GM19099 (cell line): ENCODE measurements around the gene SLAMF9.

ENCODE experiments used
- POLR2A ChIP-seq: IDR thresholded peaks from 3 replicates; pipeline ENCODE4 v1.6.1; 2011; ENCODE audit warnings: low read depth; ENCODE audit not compliant: insufficient read length; ENCODE audit errors: extremely low read depth

The SLAMF9 gene

DNA sequence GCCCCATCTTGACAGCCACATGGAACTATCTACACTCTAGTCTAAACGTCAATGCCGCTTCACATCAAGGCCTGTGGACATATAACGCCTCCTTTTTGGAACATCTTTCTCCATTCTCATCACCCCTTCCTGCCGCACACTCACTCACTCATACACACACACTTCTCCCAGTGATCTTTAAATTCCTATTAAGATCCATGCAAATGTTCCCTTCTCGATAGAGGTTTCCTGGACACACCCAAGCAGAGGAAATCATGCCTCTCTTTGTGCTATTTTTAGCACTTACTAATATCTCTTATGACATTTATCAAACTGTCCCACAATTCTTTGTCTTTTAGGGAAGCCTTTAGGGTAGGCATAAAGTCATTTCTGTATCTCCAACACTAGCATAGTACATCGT, 28.2 kb upstream of the SLAMF9 start:
- no peak for TF ChIP-seq POLR2A

DNA sequence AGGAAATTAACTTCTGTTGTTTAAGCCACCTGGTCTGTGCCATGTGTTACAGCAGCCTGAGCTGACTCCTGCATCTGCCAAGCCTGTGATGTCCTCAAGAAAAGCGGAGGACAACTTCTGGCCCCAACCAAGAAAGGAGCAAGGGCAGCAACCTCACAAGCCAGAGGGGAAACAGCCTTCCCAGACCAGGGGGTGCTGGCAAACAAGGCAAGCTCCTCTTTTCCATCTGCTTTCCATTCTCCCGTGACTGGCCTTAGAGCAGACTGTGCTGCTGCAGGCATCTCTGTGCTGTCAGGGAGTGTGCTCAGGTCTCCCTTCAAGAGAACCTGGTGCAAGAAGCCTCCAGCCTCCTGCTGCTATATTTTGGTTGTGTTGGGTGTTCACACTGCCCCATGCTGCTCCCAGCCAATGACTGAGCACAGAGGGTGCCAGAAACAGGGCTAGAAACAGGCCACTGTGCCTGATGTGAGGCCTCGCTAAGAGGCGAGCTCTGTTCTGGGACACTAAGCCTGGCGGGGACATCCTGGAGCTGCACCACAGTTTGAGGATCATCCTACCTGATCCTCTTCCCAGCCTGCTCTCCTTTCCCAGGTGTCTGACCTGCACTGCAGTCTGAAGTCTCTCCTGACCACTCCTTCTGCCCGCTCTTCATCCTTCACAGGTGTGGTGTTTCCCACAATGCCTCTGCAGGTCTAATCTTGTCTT, 27.5 kb upstream of the SLAMF9 start:
- no peak for TF ChIP-seq POLR2A

DNA sequence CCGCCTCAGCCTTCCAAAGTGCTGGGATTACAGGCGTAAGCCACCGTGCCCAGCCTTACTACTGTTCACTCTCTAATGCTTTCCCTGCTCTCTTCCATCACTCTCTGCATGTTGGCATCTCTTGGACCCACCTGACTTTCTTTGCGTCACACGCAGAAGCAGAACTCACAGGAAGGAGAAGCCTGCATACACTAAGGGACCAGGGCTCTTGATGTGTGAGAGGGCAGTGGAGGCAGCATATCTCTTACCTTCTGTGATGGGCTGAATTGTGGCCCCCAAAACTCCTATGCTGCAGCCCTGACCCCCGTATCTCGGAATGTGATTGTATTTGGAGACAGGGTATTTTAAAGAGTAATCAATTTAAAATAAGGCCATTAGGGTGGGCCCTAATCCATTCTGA, 26.7 kb upstream of the SLAMF9 start:
- TF ChIP-seq POLR2A: no peak

DNA sequence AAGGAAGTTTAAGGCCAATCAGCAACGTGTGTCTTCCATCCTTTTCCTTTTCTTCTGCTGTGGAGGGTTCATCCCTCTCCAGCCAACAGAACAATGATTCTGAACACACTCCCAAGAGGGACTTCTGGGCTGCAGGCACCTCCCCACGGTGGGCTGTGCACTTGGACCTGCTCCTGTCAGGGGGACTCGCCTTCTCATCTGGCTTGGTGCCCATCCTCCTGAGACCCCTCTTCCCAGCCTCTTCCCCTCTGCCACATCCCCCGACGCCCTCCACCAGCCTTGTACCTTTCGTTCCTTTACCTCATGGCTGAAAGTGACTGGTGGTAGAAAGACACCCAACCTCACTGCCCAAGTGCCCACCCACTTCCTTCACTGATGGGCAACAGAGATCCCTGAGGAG, 26.0 kb upstream of the SLAMF9 start:
- TF ChIP-seq POLR2A: no peak

DNA sequence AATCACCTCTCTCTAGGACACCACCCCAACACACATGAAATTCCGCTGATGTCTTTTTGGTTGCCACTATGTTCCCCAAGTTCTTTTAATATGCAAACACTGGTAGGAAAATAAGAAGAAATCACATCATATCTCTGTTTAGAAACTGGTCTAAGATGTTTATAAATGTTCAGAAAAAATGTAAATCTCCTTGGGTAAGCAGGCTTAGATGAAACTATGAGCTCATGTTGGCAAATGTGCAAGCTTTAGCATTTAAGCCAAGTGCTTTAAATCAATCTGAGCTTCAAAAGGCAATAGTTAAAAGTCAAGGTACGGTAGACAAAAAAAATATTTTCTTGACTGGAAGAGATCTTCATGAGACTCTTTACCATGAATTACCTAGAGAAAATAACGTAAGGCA, 25.2 kb upstream of the SLAMF9 start:
- no peak for TF ChIP-seq POLR2A

DNA sequence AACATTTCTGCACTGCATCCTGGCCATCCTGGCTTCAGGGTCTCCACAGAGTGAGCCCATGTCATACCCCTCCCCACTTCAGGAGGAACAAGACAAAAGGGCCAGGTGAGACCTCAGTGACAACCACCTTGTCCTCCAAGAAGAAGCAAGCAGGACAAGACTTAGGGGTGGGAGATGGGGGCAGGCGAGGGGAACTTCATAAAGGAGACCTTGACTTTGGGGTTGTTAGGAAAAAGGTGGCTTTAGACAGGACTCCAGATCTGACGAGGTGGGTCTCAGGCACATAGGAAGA, 24.0 kb upstream of the SLAMF9 start:
- no peak for TF ChIP-seq POLR2A

DNA sequence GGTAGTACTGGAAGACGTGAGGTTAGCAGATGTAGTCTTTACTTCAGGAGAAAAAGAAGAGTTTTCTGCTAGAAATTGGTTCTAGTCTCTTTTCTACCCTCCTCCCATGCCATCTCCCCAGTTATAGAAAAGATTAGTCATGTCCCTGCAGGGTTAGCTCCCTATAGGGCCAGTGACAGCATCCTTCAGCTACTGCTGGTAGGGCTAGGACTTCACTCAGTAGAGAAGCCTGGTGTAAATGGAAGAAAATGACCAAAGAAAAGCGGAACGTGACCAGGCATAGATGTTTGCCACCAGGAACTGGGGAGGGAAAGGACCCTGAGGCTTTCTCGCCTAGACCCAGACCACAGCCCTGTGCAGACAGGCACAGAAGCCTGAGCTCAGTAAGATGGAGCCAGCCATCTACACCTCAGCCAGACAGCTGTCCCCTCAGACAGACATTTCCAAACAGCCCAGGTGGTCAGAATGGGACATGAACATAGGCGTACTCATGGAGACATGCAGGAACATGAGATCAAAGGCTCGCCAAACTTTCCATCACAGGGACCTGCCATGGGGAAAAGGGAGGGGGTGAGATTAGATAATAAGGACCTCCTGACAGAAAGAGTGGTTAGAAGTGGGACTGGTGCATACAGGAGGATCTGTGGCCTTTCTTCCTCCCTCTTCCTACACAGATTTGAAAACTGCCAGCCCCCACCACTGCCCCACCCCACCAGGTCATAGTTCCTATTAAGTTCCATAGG, 23.5 kb upstream of the SLAMF9 start:
- no peak for TF ChIP-seq POLR2A

DNA sequence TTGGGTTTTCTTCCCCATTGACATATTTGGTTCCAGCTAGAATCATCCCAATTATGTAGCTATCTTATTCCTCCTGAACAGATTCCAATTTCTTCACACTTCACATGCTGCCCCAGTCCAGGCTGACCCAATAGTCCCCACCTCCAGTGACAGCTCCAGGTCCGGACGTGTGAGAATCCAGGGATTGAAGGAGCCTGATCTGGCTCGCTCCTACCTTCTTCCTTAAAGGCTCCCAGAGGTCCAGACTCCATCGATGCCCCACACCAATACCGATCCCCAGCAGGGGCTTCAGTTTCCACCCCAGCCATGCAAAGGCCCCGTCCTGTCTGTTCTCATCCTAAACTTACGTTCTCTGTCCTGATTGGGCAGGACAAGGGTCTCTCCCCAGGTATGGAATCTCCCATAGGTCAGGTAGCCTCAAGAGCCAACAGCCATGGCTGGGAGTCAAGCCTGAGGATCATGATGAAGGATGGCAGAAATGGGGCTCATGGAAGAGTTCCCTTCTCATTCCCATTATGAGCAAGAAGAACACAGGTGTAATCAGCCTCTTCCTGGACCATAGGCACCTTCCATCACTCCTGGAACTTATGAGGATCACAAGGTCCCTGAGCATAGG, 20.4 kb upstream of the SLAMF9 start:
- no peak for TF ChIP-seq POLR2A

DNA sequence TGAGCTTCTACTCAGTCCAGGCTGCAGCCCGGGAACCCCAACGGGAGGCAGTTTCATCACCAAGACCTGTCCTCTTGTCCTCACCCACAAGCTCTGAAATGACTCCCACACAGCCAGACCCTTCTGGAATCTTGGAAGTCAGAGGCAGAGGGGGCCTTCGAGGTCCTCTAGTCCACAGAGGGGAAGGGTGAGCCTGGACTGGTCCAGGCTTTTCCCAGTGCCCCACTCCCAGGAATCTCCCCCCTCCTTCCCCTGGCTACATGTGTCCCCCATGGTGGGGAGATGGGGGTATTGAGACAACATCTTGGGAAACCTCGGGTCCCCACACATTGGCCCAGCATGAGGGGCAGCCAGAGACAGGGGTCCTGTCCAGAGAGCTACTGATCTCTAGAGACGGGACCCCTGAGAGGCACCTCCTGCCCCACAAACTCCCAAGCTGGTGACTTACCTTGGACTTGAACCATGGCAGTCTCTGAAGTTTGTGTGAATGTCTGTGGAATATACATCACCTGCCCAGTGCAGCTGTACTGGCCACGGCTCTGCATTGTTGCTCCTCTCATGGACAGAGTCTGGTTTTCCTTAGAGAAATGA, 19.4 kb upstream of the SLAMF9 start:
- no peak for TF ChIP-seq POLR2A

DNA sequence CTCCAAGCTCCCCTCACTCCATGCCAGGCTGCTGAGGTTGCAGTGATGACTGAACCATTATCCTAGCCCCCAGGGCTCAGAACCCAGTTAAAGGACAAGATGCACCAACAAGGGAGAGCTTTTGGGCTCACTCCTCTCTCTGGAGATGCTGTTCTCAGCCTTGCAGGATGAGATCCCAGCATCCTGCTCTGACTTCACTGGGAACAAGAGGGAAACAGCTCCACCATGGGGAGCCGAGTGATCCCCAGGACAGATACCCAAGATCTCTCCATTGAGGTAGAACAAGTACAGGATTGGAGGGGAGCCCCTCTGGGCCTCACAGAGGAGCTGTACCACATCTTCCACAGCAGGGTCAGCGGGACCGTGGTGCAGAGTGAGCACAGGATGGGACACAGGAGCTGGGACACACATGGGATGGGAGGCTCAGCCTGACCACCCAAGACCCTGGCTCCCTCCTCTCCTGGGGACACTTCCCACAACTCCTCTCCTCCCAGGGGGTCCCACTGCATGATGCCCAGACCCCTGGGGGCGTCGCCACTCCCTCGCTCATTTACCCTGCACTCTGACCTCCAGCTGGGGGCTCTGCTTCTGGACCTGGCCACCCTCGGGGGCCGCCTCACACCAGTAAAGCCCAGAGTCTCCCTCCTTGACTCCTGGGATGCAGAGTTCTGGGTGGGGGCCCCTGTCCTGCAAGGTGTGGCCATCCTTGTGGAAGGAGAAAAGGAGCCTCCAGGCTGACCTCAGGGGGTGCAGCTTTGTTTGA, 18.6 kb upstream of the SLAMF9 start:
- no peak for TF ChIP-seq POLR2A

DNA sequence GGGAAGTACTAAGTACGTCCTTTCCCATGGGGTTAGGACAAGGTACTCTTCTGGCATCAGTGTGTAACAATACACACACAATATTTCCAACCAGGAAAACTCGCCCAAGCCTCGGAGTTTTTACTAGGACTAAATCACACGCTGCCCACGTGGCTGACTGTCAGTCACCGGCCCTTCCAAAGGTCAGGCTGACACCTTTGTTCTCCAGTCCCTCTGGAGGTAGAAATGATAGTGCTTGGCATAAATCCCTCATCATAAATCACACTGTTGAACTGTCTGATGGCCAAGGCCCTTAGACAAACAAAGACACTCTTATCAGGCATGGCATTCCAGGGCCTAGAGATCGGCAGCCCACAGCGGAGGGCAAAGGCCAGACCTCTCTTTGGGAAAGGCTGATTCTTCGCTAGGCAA, 16.9 kb upstream of the SLAMF9 start:
- no peak for TF ChIP-seq POLR2A

DNA sequence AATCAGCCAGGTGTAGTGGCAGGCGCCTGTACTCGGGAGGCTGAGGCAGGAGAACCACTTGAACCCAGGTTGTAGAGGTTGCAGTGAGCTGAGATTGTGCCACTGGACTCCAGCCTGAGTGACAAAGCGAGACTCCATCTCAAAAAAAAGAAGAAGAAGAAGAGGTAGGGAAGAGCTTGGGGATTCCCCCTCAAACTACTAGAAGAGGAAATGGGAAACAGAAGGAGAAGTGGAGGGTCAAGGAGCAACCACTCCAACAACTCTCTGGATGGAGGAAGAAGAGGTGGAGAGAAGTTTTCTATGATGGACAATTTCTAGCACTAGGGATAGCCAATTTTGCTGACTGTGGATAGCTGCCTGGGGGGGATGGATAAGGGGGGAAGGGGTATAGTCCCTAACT, 14.9 kb upstream of the SLAMF9 start:
- TF ChIP-seq POLR2A: no peak

DNA sequence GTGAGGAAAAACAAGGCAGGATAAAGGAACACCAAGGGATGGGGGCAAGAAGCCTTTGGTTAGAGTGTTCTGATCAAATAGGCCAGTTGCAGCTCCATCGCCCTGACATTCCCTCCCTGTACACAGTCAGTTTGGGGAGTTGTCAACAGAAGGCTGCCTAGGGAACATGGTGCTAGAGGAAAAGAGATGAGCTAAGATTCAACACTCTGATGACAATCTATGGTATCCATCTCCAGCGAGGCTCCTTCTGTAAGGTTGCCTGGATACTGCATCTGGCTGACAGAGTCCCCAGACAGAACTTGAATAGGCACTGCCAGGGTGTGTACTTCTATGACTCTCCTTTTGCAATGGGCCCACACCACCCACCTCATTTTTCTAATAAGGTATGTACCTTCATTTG, 11.2 kb upstream of the SLAMF9 start:
- TF ChIP-seq POLR2A: no peak

DNA sequence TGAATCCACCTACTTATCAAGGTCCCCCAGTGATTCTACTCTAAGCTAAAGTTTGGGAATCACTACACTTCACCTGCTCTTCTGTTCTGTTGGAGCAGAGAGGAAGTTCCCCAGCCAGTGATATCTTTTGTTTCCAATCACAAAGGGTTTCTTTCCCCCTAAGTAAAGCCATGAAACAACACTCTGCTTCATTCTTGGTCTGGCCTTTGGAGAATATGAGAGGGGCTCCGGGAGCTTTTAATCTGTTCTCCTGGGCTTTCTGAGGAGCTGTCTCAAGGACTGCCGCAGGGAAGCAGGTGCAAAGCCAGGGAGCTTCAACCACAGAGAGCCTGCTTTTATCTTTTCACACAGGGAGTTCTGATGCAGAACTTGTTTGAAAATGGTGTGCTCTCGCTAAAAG, 10.1 kb upstream of the SLAMF9 start:
- no peak for TF ChIP-seq POLR2A

DNA sequence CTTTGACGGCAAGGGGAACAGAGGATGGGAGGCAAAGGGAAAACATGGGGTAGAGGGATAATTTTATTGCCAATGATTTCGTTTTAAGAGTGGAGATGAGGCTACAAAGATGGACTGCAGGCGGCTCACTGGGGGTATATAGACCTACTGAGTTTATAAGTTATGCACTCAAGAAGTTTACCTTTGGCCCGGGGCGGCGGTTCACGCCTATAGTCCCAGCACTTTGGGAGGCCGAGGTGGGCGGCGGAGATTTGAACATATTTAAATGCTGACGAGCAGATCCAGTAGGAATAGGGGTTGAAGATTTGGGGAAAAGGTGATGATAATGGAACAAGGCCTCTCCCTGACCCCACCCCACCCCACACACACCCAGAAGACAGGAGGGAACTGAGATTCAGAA, 8.1 kb upstream of the SLAMF9 start:
- TF ChIP-seq POLR2A: no peak

DNA sequence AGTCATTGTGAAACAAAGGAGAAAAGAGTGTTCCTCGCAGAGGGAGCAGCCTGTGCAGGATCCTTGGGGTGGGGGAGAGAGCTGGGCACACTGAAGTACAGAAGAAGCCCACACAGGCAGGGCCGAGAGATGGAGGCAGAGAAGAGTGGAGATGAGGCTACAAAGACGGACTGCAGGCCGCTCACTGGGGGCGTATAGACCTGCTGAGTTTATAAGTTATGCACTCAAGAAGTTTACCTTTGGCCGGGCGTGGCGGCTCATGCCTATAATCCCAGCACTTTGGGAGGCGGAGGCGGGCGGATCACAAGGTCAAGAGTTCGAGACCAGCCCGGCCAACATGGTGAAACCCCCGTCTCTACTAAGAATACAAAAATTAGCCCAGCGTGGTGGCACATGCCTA, 7.6 kb upstream of the SLAMF9 start:
- TF ChIP-seq POLR2A: no peak

DNA sequence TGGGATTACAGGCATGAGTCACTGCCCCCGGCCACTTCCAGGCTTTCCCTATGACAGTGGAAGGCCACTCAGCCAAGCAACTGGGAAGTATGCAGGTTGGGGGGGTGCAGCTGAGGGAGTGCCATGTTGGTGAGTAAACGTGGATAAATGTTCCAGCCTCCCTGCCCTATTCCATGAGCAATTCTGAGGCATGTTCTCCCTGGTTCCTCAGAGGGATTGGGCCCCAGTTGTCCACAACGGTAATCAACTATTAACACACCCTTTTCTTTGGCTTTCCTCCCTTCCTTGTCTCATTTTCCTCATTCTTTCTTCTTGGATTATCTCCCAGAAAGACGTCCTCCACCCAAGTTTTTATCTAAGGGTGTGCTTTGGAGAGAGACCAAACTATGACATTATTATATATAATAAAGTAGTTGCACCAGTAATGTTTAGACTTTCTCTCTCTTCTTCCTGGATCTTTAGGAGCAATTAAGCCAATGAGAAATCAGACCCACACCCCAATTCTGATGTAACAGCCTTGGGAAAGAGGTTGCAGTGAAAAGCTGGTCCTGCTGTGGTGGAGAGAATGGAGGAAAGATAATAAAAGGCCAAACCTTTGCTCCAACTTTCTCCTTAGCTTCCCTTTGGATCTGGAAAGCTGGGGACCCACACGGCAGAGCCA, 6.8 kb upstream of the SLAMF9 start:
- TF ChIP-seq POLR2A: no peak
